Measurements from ENCODE around the gene TMEM54. TPM values are rescaled to one million over a fixed set of nuclear protein-coding genes. Genes with fewer than 3 reads are reported as not detected.

The TMEM54 gene
- total RNA-seq, 4 donors from 2014 or later: 32.6 to 158 (median 101) TPM

GRCh38 chr1:32867671-32868070 is 33.5 kb downstream of the TMEM54 start:
- 95 to 97% methylated on average over 7 of the region's 7 CpGs for WGBS, 2 donors
- no peak for TF ChIP-seq CTCF (IDR thresholded peaks at IDR 0.05)
- TF ChIP-seq POLR2A (IDR thresholded peaks at IDR 0.05): no peak
- H3K4me3 ChIP-seq (replicated peaks in 1 of 3): no peak overlapping the region

GRCh38 chr1:32867151-32867550 is 34.0 kb downstream of the TMEM54 start:
- DNase-seq: no peak
- Histone ChIP-seq H3K36me3 (no peaks in the 10 kb centered on the region), H3K4me3 (replicated peaks in 1 of 3) (no peak overlapping the region), H3K27me3 (no peaks in the 10 kb centered on the region), H3K4me1 (peaks cover 7 to 31% of the 10 kb centered on the region in 2 donors), H3K9me3 (no peaks in the 10 kb centered on the region), H3K27ac (no peak overlapping the region)
- TF ChIP-seq CTCF (IDR thresholded peaks at IDR 0.05) (no peak), POLR2A (IDR thresholded peaks at IDR 0.05) (no peak)
- intact Hi-C loops (cut with DNase I): no loop called here
- 80 to 83% methylated on average over 5 of the region's 5 CpGs for WGBS, 2 donors

More at GRCh38 chr1:32867671-32868070, 33.5 kb downstream of the TMEM54 start:
- peaks cover 7 to 36% of the 10 kb centered on the region in 2 donors for H3K4me1 ChIP-seq
- H3K9me3 ChIP-seq: no peaks in the 10 kb centered on the region
- no peak for DNase-seq
- no peaks in the 10 kb centered on the region for H3K27me3 ChIP-seq
- H3K36me3 ChIP-seq: no peaks in the 10 kb centered on the region
- H3K27ac ChIP-seq: no peak overlapping the region
- intact Hi-C loops (cut with DNase I): no loop called here

- Histone ChIP-seq H3K4me1 (peaks cover 14 to 32% of the 10 kb centered on the region in 2 donors), H3K9me3 (no peaks in the 10 kb centered on the region), H3K27ac (no peak overlapping the region), H3K36me3 (no peaks in the 10 kb centered on the region), H3K27me3 (no peaks in the 10 kb centered on the region), H3K4me3 (replicated peaks in 1 of 3) (no peak overlapping the region)
- DNase-seq: no peak
- intact Hi-C loops (cut with DNase I): no loop called here
- TF ChIP-seq POLR2A (IDR thresholded peaks at IDR 0.05) (no peak), CTCF (IDR thresholded peaks at IDR 0.05) (no peak)
- 70 to 76% methylated on average over 3 of the region's 3 CpGs for WGBS, 2 donors
Observed at GRCh38 chr1:32865639-32866405, 35.4 kb downstream of the TMEM54 start.

- H3K9me3 ChIP-seq: no peaks in the 10 kb centered on the region
- H3K4me1 ChIP-seq: peaks cover 14 to 26% of the 10 kb centered on the region in 2 donors
- no peaks in the 10 kb centered on the region for H3K27me3 ChIP-seq
- H3K4me3 ChIP-seq (replicated peaks in 1 of 3): no peak overlapping the region
- H3K36me3 ChIP-seq: no peaks in the 10 kb centered on the region
- DNase-seq: no peak
- H3K27ac ChIP-seq: peak overlapping the region in 1 of 3 donors; percentile 34
- TF ChIP-seq CTCF (IDR thresholded peaks at IDR 0.05): no peak
- TF ChIP-seq POLR2A (IDR thresholded peaks at IDR 0.05): no peak
- intact Hi-C loops (cut with DNase I): no loop called here
- 89 to 94% methylated on average over 8 of the region's 8 CpGs for WGBS, 2 donors
Observed at GRCh38 chr1:32864375-32865019, 36.7 kb downstream of the TMEM54 start.

GRCh38 chr1:32863881-32864245 is 37.3 kb downstream of the TMEM54 start:
- intact Hi-C loops (cut with DNase I): no loop called here
- Histone ChIP-seq H3K27ac (peak overlapping the region in 1 of 3 donors; percentile 34), H3K4me3 (replicated peaks in 1 of 3) (no peak overlapping the region), H3K36me3 (no peaks in the 10 kb centered on the region), H3K9me3 (no peaks in the 10 kb centered on the region), H3K4me1 (peaks cover 14 to 26% of the 10 kb centered on the region in 2 donors), H3K27me3 (no peaks in the 10 kb centered on the region)
- DNase-seq: no peak
- TF ChIP-seq POLR2A (IDR thresholded peaks at IDR 0.05) (no peak), CTCF (IDR thresholded peaks at IDR 0.05) (no peak)
- WGBS, 2 donors: 76 to 95% methylated on average over 1 of the region's 1 CpG
